Activated CD4-positive, CD25-positive, alpha-beta regulatory T cell treated with anti-CD3 and anti-CD28 coated beads, Interleukin-2, amount 50 U/mL, for 72 hours (primary cell): ENCODE measurements around the gene FADS3.

ENCODE experiments used
- DNase-seq: peaks from one replicate; pipeline ENCODE4 v3.0.0; 2021

FADS3 gene

DNA sequence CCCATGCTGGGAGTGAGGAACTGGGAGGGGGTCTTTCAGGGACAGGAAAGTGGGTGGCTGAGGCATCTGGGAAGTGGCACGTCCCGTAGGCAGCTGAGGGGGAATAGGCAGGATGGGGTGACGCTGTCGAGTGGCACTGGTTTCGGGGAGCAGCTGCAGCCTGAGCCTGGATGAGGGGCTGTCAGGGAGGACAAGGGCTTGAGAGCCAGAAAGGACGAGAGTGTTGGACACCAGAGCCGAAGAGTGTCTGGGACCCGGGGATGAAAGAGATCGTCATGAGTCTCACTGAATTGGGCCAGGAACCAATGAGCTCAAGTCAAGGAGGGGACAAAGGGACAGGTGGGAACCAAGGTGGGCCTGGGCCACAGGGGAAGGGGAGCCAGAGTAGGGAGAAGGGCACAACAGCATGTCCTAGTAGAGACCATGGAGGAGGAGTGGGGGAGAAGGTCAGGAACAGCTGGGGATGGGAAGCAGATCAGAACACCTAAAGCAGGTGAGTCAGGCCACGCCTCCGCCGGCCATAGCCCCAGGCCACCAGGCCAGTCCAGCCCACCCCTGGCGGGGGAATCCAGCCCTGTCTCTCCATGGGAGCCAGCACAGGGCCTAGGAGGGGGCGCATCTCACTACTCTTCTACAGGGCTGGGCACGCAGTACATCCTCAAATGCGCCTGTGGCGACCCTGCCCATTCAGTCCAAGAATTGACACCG, 21.8 kb upstream of the FADS3 start:
- DNase-seq = peak; percentile 21

GRCh38 chr11:61912530-61912898, 21.2 kb upstream of the FADS3 start:
- peak; percentile 14 for DNase-seq

- no peak for DNase-seq
Measured at GRCh38 chr11:61911701-61912529, 20.6 kb upstream of the FADS3 start.

DNA sequence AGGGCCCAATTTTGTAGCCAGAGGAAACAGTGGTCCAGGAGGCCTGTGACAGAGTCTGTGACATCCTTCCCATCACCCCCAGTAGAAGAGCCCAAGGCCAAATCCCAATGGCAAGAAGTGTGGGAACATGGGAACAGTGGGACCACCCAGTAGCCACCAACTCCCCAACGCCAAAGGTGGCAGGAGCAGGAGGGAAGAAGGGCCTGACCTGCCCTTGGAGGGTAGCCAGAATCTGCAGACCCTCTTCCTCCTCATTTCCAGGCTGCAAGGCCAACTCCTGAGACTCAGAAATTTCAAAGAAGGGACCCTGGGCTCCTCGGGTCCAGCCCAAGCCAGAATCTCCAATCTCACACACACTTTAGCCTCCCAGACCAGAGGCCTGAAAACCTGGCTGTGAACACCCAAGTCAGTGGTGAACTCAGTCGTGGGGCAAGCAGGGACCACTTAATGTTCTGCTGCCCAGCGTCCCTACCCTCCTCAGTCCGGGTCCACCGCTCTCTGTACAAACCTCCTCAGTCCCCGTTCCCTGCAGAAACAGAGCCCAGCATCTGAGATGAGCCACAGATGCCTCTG, 19.9 kb upstream of the FADS3 start:
- no peak for DNase-seq

- no peak for DNase-seq
Measured at GRCh38 chr11:61910187-61911127, 19.1 kb upstream of the FADS3 start.

DNA sequence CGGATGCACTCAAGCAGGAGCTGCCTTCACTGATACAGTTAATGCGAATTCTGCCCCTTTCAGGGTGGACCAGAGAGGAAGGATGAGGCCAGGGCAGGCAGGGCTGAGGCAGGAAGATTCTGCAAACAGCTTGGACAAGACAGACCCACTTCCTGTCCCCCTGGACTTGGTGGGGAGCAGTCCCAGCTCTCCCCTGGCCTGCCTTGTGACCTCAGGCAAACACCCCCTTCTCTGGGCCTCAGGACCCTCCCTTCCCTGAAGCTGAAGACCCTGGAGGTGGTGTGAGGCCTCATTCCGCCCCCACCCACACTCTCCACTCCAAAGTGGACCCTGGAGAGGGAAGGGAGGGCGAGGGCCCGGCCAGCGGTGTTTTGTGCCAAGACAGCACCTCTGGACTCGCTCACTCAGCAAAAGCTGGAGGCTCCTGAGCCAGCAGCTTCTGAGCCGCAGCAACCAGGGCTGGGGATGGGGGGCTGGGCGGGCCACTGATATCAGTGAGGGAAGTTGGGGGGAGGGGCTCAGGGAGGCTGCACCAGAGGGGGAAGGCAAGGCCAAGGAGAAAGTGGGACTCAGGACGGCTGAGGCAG, 17.5 kb upstream of the FADS3 start:
- no peak for DNase-seq

- no peak for DNase-seq
Measured at GRCh38 chr11:61907871-61908729, 16.8 kb upstream of the FADS3 start.

GRCh38 chr11:61907282-61907681, 15.9 kb upstream of the FADS3 start:
- DNase-seq = no peak

DNA sequence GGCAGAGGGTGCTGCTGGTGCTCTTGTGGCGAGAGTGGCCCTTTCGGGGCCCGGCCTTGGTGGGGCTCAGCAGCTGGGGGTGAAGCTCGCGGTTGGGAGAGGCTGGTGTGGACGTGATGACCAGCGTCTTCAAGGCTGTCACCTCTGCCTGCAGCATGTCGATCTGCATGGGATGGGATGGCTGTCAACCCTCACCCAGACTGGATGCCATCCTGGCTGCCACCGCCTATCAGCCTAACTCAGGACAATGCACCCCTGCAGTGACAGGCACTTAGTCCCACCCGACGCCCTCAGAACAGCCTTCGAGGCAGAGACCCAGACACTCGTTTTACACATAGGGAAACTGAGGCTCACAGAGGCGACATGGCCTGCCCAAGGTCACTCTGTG, 15.2 kb upstream of the FADS3 start:
- no peak for DNase-seq

DNA sequence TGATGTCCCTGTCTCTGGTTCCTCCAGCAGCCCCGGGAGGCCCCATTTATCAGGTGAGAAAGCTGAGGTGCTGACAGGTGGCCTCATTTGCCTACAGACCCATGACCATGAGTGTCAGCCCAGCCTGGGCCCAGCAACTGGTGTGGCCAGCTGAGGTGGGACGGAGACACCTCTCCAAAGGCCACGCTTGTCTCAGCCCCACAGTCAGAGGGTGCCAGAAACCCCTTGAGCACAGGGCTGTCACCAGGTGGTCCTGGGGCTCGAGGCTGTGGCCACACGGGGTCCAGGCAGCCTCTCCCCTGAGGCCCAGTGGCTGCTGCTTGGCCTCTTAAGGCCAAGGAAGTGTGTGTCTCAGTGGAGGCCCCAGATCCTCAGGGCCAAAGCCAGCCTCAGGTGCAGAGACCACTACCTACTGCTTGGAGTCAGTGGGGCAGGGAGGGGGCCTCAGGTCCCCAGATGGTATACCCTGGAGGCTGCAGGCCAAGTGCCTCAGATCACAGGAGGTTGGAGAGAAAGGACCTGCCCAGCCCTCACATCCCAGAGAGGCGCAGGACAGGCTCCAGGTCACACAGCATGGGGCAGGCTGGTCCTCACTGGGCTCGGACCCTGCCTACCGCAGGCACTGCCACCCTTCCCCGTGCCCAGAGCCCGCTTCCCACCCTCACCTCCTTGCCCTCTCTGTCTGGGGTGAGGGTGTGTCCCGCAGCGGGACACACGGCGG, 14.6 kb upstream of the FADS3 start:
- DNase-seq = no peak

DNA sequence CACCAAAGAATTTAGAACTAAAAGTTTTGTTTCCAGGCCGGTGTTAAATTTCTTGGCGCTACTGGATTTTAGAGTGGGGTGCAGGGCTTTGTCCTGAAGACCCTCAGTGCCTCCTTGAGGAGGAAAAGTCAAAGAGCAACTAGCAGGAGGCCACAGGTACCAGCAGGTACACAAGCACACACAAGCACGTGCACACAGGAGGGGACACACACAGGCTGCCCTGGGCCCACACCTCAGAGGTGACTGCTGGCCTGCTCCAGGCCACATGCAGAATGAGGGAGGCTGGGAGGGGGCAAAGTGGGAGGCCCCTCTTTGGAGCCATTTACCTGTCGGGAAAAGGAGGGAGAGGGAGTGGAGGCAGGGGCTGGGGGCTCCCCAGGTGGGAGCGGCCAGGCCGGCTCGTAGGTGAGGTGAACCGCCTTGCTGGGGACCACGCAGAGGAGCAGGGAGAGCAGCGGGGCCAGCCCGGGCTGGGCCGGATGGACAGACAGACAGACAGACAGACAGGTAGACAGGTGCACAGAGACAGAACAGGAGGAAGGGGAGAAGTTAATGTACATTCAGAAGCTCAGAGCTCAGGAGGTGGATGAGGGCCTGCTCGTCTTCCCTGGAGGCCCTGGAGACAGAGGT, 13.8 kb upstream of the FADS3 start:
- DNase-seq = no peak

DNA sequence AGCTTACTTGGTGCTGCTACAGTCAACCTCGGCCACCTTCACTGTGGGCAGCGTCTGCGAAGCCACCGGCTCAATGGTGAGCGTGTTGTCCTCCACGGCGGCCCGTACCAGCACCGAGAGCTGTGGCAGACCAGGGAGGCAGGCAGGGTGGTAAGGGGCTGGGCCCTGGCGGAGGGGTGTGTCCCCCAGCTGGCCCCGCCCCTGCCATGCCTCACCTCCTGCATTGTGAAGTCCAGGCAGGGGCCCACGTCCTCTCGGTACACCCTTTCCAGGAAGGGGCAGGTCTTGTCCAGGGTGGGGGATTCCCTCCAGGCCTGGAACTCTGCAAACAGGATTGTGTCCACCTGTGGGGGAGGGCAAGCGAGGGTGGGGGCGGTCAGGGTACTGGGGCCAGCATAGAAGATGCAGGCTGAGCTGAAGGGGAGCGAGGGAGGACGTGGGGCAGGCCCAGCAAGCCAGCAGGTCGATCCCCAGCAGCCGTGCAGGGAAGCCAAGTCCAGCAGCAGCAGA, 13.2 kb upstream of the FADS3 start:
- DNase-seq = no peak

DNA sequence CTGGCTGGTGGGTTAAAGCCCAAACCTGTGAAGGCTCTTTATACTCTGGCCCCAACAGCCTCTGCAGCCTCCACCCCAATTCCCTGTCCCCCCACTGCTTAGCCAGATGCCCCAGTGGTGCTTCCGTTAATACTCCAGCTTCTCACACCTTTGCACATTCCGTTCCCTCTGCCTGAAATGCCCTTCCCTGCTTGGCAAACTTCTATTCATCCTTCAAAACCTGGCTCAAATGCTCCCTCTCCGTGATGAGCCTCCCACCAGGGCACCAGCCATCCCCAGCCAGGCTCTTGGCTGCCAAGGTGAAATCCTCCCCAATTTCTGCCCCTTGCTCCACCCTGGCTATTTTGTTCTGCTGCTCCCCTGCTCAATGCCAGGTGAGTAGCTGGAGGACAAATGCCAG, 12.5 kb upstream of the FADS3 start:
- no peak for DNase-seq

DNA sequence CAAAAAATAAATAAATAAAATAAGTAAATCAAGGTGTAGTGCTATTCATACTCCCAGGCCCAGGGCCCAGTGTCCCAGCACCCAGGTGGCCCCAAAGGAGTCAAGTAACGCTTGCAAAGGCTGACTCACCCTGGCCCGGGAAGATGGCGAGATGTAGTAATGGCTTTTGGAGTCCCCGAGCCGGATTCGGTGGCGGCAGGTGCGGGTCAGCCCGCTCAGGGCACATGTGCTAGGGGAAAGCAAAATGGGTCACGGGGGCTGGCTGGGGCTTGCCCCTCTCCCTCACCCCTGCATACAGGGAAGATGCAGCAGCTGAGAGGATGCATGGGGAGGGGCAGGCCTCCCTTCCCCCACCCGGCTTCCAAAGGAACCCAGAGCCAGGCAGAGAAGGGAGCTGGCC, 11.0 kb upstream of the FADS3 start:
- DNase-seq = no peak

GRCh38 chr11:61901397-61901796, 10.1 kb upstream of the FADS3 start:
- DNase-seq = no peak

- no peak for DNase-seq
Measured at GRCh38 chr11:61900251-61900650, 8.9 kb upstream of the FADS3 start.

DNA sequence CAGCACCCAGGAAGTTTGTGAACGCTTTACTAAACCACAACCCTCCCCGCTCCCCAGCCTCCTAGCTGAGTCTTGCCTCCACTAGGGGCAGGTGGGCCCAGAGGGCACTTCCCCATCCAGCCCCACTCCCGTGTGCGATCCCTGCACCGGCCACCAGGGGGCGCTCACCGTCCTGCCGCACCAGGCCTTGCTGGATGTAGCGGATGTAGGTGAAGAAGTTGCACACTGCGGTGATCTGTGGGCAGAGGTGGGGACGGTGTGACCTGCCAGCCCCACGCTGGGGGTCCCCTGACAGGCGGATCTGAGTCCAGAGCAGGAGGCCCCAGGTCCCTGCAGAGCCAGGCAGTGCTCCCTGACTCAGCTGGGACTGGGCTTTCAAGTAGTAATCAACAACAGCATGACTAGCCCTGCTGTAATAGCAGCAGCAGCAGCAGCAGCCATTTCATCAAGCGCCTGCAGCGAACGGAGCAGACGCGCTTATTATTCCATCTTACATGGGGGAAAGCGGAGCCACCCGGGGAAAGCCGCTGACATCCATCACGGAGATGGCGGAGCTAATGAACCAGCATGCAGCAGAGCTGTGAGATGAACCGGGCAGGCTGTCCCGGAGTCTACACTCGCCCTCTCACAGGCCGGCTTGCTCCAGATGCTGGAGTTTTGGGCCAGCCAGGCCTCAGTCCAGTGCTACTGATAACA, 7.9 kb upstream of the FADS3 start:
- peak; percentile 96 for DNase-seq

DNA sequence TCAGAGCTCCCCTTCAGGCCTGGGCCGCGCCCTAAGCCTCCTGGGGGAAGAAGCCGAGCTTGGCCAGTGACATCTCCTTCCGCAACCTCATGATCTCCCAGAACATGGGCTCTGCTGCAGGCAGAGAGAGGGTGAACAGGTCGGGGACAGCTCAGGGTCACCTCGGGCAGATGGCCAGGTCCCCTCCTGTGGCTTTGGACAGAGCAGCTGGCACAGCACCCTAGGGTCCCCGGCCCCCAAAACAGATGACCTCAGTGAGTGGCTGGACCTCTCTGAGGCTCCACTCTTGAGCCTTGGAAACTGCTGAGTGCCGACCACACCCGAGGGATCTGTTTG, 6.9 kb upstream of the FADS3 start:
- no peak for DNase-seq

DNA sequence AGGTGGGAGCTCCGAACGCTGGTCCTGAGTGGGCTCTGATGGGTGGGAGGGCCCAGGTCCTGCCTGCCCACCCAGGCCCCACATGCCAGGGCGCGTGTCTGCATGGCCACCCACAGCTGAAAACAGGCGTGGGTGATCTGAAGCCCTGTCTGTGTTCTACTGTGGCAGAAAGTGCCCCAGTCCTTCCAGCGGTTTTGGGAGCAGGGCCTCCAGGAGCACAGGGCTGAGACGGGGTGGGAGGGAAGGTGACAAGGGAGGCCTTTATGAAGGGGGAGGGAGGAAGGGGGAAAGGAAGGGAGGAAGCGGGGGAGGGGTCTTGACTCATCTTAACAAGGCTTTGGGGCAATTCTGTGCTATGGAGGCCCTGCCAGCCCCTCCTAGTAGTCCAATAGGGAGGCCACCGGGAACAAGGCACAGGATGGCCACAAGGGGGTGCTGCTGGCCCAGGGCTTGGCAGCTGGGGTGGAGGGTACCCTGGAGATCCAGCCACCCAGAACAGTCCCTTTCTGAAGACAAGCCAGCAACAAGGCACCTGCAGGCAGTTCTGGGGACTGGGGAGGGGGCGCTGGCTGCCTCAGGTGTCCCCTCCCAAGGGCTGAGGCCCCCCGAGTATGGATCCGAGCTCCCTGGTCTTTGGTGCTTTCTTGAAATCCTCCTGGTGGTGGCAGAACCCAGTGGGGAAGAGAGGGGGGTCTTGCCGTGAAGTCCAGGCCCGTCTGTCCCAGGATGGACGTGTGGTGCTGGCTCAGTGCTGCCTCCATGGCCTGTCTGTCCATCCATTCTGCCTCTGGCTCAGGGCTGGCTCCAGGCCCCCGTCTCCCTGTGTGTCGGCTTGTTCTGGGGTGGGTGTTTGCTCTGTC, 6.3 kb upstream of the FADS3 start:
- peak; percentile 84 for DNase-seq
